ENCODE data around the gene BICRAL. TPM values are rescaled to one million over a fixed set of nuclear protein-coding genes. Genes with fewer than 3 reads are reported as not detected.
"Not testable (repeated sequence)": the region's sequence is repeated elsewhere in the genome, so short reads cannot be mapped to it uniquely, and the experiment has no call there.

The BICRAL gene
- total RNA-seq, 1 donor from 2014 or later = 6.2 TPM

- no peak for DNase-seq (ENCODE audit: extremely low read depth, low read depth, low spot score)
Observed at GRCh38 chr6:42762426-42762859, 19.4 kb upstream of the BICRAL start.

GRCh38 chr6:42762950-42763349 lies 18.9 kb upstream of the BICRAL start:
- no peak for DNase-seq (ENCODE audit: extremely low read depth, low read depth, low spot score)

- no peak for DNase-seq (ENCODE audit: extremely low read depth, low read depth, low spot score)
Observed at GRCh38 chr6:42764911-42765648, 16.8 kb upstream of the BICRAL start.

GRCh38 chr6:42766163-42766670 lies 15.6 kb upstream of the BICRAL start:
- no peak for DNase-seq (ENCODE audit: extremely low read depth, low read depth, low spot score)

- DNase-seq (ENCODE audit: extremely low read depth, low read depth, low spot score) = no peak
Observed at GRCh38 chr6:42769051-42769450, 12.8 kb upstream of the BICRAL start.

- no peak for DNase-seq (ENCODE audit: extremely low read depth, low read depth, low spot score)
Observed at GRCh38 chr6:42769836-42770235, 12.0 kb upstream of the BICRAL start.

- no peak for DNase-seq (ENCODE audit: extremely low read depth, low read depth, low spot score)
Observed at GRCh38 chr6:42771741-42772100, 10.1 kb upstream of the BICRAL start.

- DNase-seq (ENCODE audit: extremely low read depth, low read depth, low spot score) = no peak
Observed at GRCh38 chr6:42774201-42774600, 7.7 kb upstream of the BICRAL start.

GRCh38 chr6:42774821-42775487 lies 6.9 kb upstream of the BICRAL start:
- not testable (repeated sequence) for DNase-seq (ENCODE audit: extremely low read depth, low read depth, low spot score)

- no peak for DNase-seq (ENCODE audit: extremely low read depth, low read depth, low spot score)
Observed at GRCh38 chr6:42777126-42777822, 4.6 kb upstream of the BICRAL start.

GRCh38 chr6:42778122-42778521 lies 3.7 kb upstream of the BICRAL start:
- DNase-seq (ENCODE audit: extremely low read depth, low read depth, low spot score) = no peak

GRCh38 chr6:42779521-42779920 lies 2.3 kb upstream of the BICRAL start:
- DNase-seq (ENCODE audit: extremely low read depth, low read depth, low spot score) = no peak

GRCh38 chr6:42781546-42781795 lies 381 bp upstream of the BICRAL start:
- no peak for DNase-seq (ENCODE audit: extremely low read depth, low read depth, low spot score)

- no peak for DNase-seq (ENCODE audit: extremely low read depth, low read depth, low spot score)
Observed at GRCh38 chr6:42782689-42783176, 881 bp downstream of the BICRAL start.

GRCh38 chr6:42783177-42783875 lies 1.5 kb downstream of the BICRAL start:
- DNase-seq (ENCODE audit: extremely low read depth, low read depth, low spot score) = no peak

GRCh38 chr6:42783876-42784642 lies 2.2 kb downstream of the BICRAL start:
- no peak for DNase-seq (ENCODE audit: extremely low read depth, low read depth, low spot score)

GRCh38 chr6:42784717-42785498 lies 3.1 kb downstream of the BICRAL start:
- no peak for DNase-seq (ENCODE audit: extremely low read depth, low read depth, low spot score)

- DNase-seq (ENCODE audit: extremely low read depth, low read depth, low spot score) = no peak
Observed at GRCh38 chr6:42786525-42786985, 4.7 kb downstream of the BICRAL start.

GRCh38 chr6:42787063-42787472 lies 5.2 kb downstream of the BICRAL start:
- no peak for DNase-seq (ENCODE audit: extremely low read depth, low read depth, low spot score)

Measured in glomerular endothelial cell (primary cell).